Aorta (tissue), 5 donors: ENCODE measurements around the gene LRRC4. TPM values are rescaled to one million over a fixed set of nuclear protein-coding genes. Genes with fewer than 3 reads are reported as not detected.

Experiments
- ATAC-seq: fragments of 200-7000 bp; cut with Tn5 transposase; one replicate; pipeline ENCODE4 v1.9.1; 2022; ENCODE audit warnings: moderate library complexity; ENCODE audit not compliant: low FRiP score
- DNase-seq, 2 donors: peaks; one replicate each; pipeline ENCODE4 v3.0.0-alpha.2; 2020
- H3K27ac ChIP-seq, 2 donors: one replicate each; pipeline ENCODE4 v1.5.1; 2013; ENCODE audit warnings: low read length in 2 of 2, mild to moderate bottlenecking in 2 of 2, moderate library complexity in 2 of 2, control low read depth in 1 of 2, inconsistent platforms in 1 of 2, low read depth in 1 of 2
- H3K27me3 ChIP-seq, 2 donors: one replicate each; pipeline ENCODE4 v1.6.1; 2013; ENCODE audit warnings: control low read depth in 1 of 2, low read length in 1 of 2, mild to moderate bottlenecking in 1 of 2, moderate library complexity in 1 of 2; ENCODE audit not compliant: insufficient read depth in 2 of 2, control insufficient read depth in 1 of 2
- H3K36me3 ChIP-seq, 2 donors: one replicate each; pipeline ENCODE4 v1.6.1; 2013; ENCODE audit warnings: control low read depth in 1 of 2, low read length in 1 of 2, mild to moderate bottlenecking in 1 of 2; ENCODE audit not compliant: insufficient read depth in 2 of 2, control insufficient read depth in 1 of 2
- H3K4me1 ChIP-seq, 2 donors: one replicate each; pipeline ENCODE4 v1.6.1; 2013; ENCODE audit warnings: low read length in 2 of 2, control low read depth in 1 of 2, mild to moderate bottlenecking in 1 of 2, moderate library complexity in 1 of 2; ENCODE audit not compliant: insufficient read depth in 2 of 2, control insufficient read depth in 1 of 2
- H3K4me3 ChIP-seq, 2 donors: one replicate each; pipeline ENCODE4 v1.5.1; 2013; ENCODE audit warnings: low read length in 2 of 2, control low read depth in 1 of 2, mild to moderate bottlenecking in 1 of 2
- H3K9me3 ChIP-seq: one replicate; pipeline ENCODE4 v1.6.1; 2013; ENCODE audit warnings: mild to moderate bottlenecking, low read length; ENCODE audit not compliant: control insufficient read depth
- WGBS, 2 donors: extraction: QIAGEN DNeasy Blood & Tissue Kit; methylation state at CpG; one replicate each; pipeline ENCODE4 v1.1.7; 2013; 5-methylcytosine and 5-hydroxymethylcytosine counted together
- intact Hi-C, 2 donors: fragments of 100-400 bp; cut with DNase I; formaldehyde crosslinking; loops; one replicate each; pipeline versions ENCODE4 v1.14.2 to v1.15.0; 2022
- polyA plus RNA-seq, 2 donors: library from polyadenylated mRNA; stranded (reverse); fragments of 200-250 nt; gene quantifications; one replicate each; pipeline ENCODE4 v1.2.3, GENCODE V29; 2013
- total RNA-seq, 2 donors: library from RNA; stranded (reverse); fragmentation: NEBNext Ultra II Directional; extraction: Animal tissue kit (Norgen Biotek cat#: 25700); gene quantifications; one replicate each; pipeline ENCODE4 v1.2.1, GENCODE V29; 2021
- donor health status: healthy with polysubstance abuse.
- donor health status: Bipolar disorder and iron deficiency.
- donor health status: DM: no; HTN: no; CAD: no.
- donor health status: DM: no; HTN: no; CAD: no.
- donor health status: DM: yes; HTN: yes; CAD: no.

The LRRC4 gene
- total and polyA plus RNA-seq, 4 donors = 0.13 to 11.2 (median 2.6) TPM

- H3K4me3 ChIP-seq = no peak overlapping the region
- ATAC-seq (no peak), DNase-seq (no peak)
- H3K9me3 ChIP-seq = no peaks in the 10 kb centered on the region
- 89 to 92% methylated on average over 5 of the region's 5 CpGs for WGBS, 2 donors
- H3K27me3 ChIP-seq = no peaks in the 10 kb centered on the region
- H3K4me1 ChIP-seq = no peaks in the 10 kb centered on the region
- no peak overlapping the region for H3K27ac ChIP-seq
- H3K36me3 ChIP-seq = peaks cover 0 to 5% of the 10 kb centered on the region in 2 donors
- intact Hi-C loops = no loop called here
These were observed 23.1 kb downstream of the LRRC4 start for GRCh38 chr7:128008141-128008540.

DNA sequence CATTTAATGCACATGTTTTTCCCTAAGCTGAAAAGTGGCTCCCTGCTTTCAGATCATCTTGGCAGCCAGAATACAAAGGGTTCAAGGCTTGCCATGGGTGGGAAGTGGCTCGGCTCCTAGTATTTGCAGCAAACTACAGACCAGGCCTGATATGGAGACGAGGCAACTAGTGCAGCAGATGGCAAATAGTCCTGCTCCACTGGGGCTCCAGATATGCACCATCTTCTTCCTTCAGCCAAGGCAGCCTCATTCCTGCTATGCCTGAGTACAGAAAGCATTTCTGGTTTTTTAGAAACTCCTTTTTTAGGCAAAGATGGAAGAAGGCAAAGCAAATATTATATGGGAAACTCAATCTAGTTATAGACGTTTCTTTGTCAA, 23.9 kb downstream of the LRRC4 start:
- peaks cover 0 to 2% of the 10 kb centered on the region in 2 donors for H3K36me3 ChIP-seq
- 56 to 73% methylated on average over 3 of the region's 3 CpGs for WGBS, 2 donors
- no peaks in the 10 kb centered on the region for H3K27me3 ChIP-seq
- intact Hi-C loops = no loop called here
- H3K9me3 ChIP-seq = no peaks in the 10 kb centered on the region
- no peaks in the 10 kb centered on the region for H3K4me1 ChIP-seq
- ATAC-seq = no peak
- DNase-seq = no peak
- H3K4me3 ChIP-seq = no peak overlapping the region
- no peak overlapping the region for H3K27ac ChIP-seq

DNA sequence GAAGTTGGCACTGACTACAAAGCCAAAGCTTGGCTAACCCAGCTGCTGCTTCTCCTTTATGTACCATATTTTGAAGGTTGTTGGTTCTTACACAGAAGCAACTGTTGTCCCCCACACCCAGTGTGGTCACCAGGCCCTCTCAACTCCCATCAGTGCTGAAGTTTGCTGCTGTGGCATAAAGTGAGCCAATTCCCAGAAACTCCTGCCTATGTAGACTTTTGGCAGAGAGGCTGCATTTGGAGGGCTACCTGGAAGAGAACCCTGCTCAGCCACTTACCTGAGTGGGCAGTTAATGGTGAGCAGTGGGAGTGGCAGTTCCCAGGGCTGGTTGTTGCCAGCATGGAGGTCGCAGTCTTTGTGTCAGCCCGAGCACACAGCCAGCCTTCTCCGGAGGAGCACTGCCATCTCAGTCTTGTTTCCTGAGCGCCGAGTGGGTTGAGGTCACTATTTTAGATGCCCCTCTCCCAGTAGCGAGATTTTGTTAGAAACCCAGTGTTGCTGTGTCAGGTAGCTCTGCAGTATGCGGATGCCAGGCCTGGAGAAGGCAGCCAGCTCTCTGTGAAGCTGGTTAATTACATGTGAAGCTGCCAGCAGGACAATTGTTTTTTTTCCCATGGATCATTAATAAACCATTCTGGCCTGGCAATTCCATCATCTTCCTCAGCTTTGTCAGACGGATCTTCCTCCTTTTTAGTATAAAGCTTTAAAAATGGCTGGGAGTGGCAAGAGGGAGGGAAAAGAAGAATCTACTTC, 24.5 kb downstream of the LRRC4 start:
- H3K4me1 ChIP-seq = no peaks in the 10 kb centered on the region

DNA sequence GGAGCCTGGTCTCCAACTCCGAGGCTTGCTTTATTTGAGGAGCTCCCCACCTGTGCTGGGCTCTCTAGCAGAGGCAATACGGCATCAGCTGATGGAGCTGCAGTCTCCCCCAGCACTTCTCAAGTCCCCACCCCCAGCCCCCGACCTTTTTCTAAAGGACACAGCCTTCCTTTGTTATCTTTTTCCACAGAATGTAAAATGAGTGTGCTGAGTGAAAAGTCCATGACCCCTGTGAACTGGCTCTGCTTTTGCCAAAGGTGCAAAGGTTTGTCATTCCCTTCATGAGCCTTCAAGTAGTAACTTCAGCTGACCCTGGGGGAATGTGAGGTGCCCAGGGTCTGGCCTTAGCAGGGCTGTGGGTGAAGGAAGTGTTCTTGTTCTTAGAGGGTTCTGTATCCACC, 25.5 kb downstream of the LRRC4 start:
- 80 to 82% methylated on average over 3 of the region's 3 CpGs for WGBS, 2 donors
- no peak for DNase-seq
- intact Hi-C loops = no loop called here
- H3K27ac ChIP-seq = no peak overlapping the region
- H3K36me3 ChIP-seq = no peaks in the 10 kb centered on the region
- no peaks in the 10 kb centered on the region for H3K27me3 ChIP-seq
- no peaks in the 10 kb centered on the region for H3K4me1 ChIP-seq
- H3K4me3 ChIP-seq = no peak overlapping the region
- no peak for ATAC-seq
- H3K9me3 ChIP-seq = no peaks in the 10 kb centered on the region

More for the DNA sequence above, 24.5 kb downstream of the LRRC4 start:
- 89 to 95% methylated on average over 8 of the region's 8 CpGs for WGBS, 2 donors
- ATAC-seq = no peak
- H3K9me3 ChIP-seq = no peaks in the 10 kb centered on the region
- H3K36me3 ChIP-seq = no peaks in the 10 kb centered on the region
- no peak overlapping the region for H3K4me3 ChIP-seq
- intact Hi-C loops = no loop called here
- no peaks in the 10 kb centered on the region for H3K27me3 ChIP-seq
- DNase-seq = no peak
- no peak overlapping the region for H3K27ac ChIP-seq

DNA sequence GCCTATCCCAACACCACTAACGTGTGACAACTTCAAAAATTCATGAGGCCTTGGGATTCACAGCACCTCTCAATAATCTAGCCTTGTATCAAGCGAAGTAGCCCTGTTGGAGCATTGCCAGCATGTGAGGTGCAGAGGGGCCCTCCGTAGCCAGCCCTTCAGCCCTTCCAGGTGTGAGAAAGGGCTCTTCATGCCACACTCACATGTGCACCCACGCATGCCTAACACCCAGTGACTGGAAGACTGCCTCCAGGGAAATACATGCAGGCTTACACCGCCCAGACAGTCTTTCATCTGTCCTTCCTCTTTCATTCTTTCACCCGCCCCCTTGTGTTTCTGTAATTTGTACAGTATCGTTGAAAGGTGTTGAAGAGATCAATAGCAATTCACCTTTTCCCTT, 26.1 kb downstream of the LRRC4 start:
- H3K27ac ChIP-seq = no peak overlapping the region
- DNase-seq (no peak), ATAC-seq (no peak)
- H3K4me1 ChIP-seq = no peaks in the 10 kb centered on the region
- intact Hi-C loops = no loop called here
- no peaks in the 10 kb centered on the region for H3K27me3 ChIP-seq
- no peaks in the 10 kb centered on the region for H3K9me3 ChIP-seq
- peaks cover 0 to 3% of the 10 kb centered on the region in 2 donors for H3K36me3 ChIP-seq
- no peak overlapping the region for H3K4me3 ChIP-seq
- WGBS, 2 donors = 94 to 95% methylated on average over 7 of the region's 7 CpGs

DNA sequence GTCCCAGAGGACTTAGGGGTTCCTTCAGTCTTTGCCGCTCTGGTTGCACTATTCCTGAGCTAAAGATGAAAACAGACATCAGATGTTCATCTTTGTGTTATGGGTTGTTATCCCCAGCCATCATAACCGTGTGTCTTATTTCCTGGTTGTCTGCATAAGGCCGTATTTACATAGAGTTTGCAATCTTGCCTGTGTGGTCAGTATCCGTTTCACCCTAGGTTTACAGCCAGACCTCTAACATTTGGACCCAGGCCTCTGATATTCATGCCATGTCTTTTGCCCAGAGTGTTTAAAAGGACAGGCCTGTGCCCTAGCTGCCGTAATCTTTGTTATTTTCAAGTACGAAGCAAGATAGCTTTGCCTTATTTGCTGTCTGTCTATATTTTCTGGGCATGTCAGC, 26.6 kb downstream of the LRRC4 start:
- intact Hi-C loops = no loop called here
- Histone ChIP-seq H3K4me3 (no peak overlapping the region), H3K4me1 (no peaks in the 10 kb centered on the region), H3K27ac (no peak overlapping the region), H3K9me3 (no peaks in the 10 kb centered on the region), H3K27me3 (no peaks in the 10 kb centered on the region), H3K36me3 (peaks cover 0 to 3% of the 10 kb centered on the region in 2 donors)
- ATAC-seq (no peak), DNase-seq (no peak)
- 93% methylated on average over 6 of the region's 6 CpGs for WGBS, 2 donors

DNA sequence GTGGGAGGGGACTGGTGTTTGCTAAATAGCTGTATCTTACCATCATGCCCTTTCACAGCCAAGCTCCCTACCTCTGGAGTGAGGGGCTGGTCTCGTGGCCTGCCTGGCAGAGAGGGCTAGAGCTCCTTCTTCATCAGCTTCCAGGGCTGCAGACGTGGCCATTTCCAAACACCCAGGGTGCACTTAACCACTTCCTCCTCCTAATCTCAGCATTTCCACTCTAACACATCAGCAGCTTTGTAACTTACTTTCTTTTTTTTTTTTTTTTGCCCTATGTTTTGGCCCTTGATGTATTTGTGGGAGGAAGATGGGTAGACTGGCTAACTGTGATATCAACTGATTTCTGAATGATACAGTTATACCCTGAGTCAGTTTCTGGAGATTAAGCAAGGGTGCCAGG, 27.4 kb downstream of the LRRC4 start:
- no peak for DNase-seq
- ATAC-seq = no peak
- H3K9me3 ChIP-seq = no peaks in the 10 kb centered on the region
- peaks cover 0 to 3% of the 10 kb centered on the region in 2 donors for H3K36me3 ChIP-seq
- intact Hi-C loops = no loop called here
- H3K4me1 ChIP-seq = no peaks in the 10 kb centered on the region
- WGBS, 2 donors = 73 to 82% methylated on average over 2 of the region's 2 CpGs
- H3K27ac ChIP-seq = no peak overlapping the region
- no peaks in the 10 kb centered on the region for H3K27me3 ChIP-seq
- H3K4me3 ChIP-seq = no peak overlapping the region

DNA sequence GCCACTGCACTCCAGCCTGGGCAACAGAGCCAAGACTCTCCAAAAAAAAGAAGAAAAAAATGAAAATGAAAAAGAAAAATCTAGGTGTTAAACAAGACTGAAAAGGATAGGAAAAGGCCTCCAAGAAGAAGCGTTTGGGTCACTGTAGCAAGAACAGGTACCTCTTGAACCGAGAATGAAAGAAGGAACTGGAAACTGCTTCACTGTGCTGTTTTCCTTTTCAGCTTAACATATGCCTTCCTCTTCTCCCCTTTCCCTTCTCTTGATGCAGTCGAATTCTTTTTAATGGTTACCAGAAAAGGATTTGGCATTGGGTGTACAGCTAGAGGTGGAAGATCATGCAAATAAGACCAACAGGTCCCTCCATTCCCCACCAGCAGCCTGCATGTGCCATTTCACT, 28.1 kb downstream of the LRRC4 start:
- intact Hi-C loops = no loop called here
- no peaks in the 10 kb centered on the region for H3K27me3 ChIP-seq
- H3K4me1 ChIP-seq = no peaks in the 10 kb centered on the region
- no peak overlapping the region for H3K27ac ChIP-seq
- peaks cover 0 to 3% of the 10 kb centered on the region in 2 donors for H3K36me3 ChIP-seq
- no peak for DNase-seq
- 87 to 93% methylated on average over 3 of the region's 3 CpGs for WGBS, 2 donors
- no peak overlapping the region for H3K4me3 ChIP-seq
- H3K9me3 ChIP-seq = no peaks in the 10 kb centered on the region
- no peak for ATAC-seq

DNA sequence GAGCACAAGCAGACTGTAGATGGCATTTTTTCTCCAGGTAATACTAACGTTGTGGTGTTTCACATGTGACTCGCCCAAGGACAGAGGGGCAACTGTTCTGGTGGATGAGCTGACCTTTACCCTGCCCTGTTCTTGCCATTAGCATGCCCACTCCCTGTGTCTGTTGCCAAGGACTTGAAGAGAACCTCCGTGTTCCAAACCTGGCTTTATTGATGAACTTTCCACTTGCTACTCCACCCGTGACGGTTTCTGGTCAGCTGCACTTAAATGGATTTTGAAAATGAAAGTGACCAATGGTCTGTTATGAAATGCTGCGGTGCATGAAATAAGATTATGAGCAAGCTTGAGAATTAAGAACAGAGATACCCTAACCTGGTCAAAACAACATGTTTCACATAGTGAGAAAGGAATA, 30.4 kb downstream of the LRRC4 start:
- Histone ChIP-seq H3K27me3 (no peaks in the 10 kb centered on the region), H3K9me3 (no peaks in the 10 kb centered on the region), H3K4me3 (no peak overlapping the region), H3K36me3 (peaks cover 0 to 3% of the 10 kb centered on the region in 2 donors), H3K4me1 (peaks cover 0 to 3% of the 10 kb centered on the region in 2 donors), H3K27ac (no peak overlapping the region)
- ATAC-seq = no peak
- intact Hi-C loops = no loop called here
- 89 to 95% methylated on average over 6 of the region's 6 CpGs for WGBS, 2 donors
- no peak for DNase-seq
